HG02870 (cell line): Measurements from ENCODE around the gene ABTB2.

Source experiments
- ATAC-seq: cut with Tn5 transposase; IDR thresholded peaks from one replicate; pipeline ENCODE4 v1.9.1; 2021; ENCODE audit warnings: mild to moderate bottlenecking, moderate library complexity; ENCODE audit not compliant: unreplicated experiment

Gene ABTB2

DNA sequence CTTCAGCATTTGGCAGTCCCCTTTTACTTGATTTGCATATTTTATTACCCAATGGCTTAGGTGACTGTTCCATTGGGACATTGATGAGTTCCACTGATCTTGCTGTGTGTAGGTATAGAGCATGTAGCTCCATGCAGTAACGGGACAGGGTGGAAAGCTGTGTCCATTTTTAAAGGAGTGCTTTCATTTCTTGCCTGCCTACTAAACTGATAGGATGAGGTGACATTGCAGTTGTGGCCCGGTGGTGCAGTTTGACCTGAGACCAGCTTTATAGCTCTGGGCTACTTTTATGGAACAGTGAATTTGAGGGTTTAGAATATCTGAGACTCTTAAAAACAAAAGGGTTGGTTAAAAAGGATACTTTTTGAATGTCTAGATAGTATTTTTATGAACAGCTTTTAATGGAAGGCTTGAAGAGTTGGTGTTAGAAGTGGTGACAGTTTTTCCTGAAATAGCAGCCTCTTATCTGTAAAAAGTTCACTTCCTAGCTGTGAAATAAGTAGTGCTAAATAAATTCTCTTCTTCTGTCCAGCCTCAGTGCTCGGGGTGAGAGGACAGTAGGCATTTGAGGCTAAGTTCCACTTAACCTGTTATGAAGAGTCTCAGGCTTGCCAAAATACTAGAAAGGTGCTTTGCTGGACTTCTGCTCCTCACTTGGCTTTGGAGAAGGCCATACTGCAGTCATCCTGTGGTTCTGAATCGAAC lies 225.4 kb downstream of the ABTB2 start:
- ATAC-seq = no peak

DNA sequence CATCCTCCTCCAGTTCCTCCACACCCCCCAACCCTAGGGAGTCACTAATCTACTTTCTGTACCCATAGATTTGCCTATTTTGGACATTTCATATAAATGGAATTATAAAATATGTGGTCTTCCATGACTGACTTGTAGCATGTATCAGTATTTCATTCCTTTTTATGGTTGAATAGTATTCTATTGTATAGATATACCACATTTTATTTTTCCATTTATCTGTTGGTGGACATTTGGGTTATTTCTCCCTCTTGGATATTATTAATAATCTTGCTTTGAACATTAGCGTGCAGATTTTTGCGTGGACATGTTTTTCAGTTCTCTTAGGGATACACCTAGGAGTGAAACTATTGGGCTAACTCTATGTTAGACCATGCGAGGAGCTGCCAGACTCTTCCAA lies 229.0 kb downstream of the ABTB2 start:
- ATAC-seq = no peak

DNA sequence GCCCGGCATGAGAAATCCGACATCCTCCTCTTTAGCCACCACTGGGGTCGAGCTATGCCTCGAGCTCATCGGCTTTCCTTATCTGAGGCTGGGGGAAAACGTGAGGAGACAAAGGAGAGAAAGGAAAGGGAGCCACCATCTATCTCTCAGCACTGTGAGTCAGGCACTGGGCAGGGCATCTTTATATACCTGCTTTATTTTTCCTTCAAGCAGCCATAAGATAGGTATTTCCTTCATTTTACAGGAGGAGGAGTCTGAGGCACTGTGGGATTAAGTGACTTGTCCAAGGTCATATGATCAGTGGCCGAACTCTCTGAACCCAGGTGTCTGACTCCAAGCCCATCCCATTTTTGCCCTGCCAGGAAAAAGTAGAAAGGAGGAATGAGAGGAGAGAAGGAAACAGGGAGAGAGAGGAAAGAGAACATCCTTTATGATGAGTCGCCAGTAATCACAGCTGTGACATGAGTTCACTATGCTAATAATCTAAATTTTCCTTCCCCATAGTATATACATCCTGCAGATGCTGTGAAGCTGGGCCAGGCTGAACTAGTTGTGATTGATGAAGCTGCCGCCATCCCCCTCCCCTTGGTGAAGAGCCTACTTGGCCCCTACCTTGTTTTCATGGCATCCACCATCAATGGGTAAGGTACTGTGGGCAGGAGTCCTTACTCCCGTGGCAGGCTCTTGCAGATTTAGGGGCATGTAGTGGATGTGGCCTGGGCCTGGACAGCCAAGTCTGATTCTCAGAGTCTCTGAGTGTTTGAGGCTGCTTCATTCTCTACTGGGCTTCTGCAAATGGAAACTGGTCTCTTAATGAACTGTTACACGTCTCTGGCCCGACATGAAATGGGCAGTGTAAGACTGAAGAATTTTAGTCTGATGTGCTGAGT lies 230.6 kb downstream of the ABTB2 start:
- ATAC-seq = no peak

DNA sequence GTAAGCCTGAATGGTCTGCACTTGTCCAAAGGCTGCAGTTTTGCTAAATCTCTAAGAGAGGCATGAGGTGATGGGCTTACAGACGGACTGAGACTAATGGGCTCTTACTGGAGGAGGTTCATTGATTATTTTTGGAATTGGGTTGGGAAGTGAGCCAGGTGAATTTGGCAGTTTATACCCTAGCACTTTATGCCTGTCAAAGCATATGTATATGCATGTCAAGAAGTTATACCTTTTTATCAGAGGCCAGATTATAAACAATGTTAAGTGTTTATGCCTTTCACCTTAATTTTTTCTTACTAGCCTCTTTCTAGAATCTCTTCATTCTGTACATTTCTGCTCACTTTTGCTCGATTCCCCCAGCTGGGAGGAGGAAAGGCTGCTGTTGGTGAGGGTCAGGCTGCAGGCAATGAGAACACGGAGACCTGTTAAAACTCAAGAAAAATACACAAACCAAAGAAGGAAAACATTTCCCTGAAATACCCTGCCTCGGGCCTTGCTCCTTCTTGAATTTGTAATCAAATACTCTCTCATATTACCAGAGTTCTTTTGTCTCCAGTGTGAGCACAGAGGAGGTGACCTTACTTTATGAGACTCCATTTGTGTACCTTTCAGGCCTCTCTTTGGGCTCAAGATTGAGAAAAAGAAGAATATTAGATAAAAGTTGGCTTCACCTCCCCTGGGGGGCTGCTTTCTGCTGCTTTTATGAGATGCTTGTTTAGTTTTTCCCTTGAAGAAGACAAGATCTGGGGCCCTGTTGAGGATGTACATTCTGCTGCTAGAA lies 232.7 kb downstream of the ABTB2 start:
- ATAC-seq = no peak

DNA sequence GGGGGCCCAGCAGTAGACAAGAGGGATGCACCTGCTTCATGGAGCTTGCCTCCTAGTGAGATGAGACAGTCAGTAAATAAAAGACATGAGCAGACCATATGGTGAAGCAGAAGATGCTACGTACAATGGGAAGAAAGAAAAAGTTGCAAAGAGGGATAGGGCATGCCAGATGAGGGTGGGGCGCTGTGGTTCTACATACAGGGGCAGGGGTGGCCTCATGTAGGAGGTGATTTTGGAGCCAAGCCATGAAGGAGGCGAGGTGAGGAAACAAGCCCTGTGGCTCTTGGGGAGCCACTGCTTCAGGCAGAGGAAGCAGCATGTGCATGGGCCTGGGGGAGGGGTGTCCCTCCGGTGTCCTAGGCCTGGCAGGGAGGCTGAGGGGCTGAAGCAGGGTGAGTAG lies 237.2 kb downstream of the ABTB2 start:
- ATAC-seq = no peak

DNA sequence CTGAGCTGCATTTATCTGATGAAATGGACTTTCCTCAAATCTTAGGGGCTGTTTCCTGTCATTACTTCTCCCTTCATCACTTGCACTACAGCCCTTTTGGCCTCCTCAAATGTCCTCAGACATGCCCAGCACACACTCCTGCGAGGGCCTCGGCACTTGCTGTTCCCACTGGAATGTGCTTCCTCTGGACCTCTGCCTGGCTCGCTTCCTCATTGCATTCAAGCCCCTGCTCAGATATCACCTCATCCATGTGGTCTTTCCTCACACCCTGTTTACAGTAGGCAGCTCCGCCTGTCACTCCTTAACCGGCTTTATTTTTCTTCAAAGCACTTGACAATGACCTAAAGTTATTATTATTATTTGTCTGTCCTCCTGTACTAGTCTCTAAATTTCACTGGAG lies 243.3 kb downstream of the ABTB2 start:
- no peak for ATAC-seq

DNA sequence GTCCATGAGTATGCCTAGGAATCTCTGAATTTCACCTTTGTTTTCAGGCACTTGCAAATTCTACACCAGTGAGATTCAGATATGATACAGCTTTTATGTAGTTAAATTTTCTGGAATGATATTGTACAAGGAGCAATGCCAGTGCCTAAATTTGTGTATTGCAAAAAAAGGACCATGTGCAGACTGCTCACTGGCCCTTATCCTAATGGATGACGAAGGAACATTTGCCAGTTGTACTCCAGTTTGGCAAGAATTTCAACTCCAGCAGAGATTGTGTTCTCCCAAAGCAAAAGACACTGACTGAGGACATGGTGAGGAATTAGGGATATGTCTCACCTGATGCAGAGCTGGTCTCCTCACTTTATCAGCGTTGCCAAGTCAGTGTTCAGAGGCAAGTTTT lies 243.8 kb downstream of the ABTB2 start:
- no peak for ATAC-seq

DNA sequence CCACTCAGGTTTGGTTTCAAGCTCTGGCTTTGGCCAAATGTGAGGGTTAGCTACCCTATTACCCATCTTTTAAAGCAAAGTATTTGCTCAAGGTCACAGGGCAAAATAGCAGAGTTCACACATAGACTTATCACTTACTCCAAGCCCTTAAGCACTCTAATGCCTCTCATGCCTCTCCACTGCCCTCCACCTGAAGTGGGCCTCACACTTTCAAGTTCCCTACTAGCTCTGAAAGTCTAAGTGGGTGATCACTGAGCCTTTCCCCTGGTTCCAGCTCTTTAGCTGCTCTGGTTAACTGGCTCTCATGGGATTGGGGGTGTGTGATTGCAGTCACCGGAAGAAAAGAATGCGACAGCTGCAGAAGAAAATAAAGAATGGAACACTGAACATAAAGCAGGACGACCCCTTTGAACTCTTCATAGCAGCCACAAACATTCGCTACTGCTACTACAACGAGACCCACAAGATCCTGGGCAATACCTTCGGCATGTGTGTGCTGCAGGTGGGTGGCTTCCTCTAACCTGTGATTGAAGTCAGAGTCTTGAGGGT lies 246.0 kb downstream of the ABTB2 start:
- no peak for ATAC-seq

DNA sequence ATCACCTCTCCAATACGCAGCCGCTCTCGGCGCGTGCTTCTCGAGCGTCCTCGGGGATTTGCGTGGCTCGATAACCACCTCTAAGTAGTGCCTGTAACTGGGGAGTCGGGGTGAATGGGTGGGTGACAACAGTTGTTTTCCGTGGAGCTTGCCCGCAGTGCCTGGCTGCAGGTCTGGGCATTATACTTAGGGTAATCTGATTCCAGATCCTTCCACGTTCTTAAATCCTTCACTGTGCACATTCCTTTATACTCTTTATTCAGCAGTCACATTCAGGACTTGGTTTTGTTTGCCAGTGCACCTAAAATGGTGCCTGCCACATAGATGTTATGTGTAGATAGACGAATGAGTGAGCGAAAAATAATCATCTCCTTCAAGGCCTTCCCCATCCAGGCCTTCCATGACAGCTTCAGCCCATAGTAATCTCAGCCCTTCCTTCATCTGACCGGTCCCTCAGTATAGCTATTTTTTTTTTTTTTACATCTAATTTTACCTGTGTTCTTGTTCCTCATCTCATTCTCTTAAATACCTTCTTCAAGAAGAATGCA lies 251.8 kb downstream of the ABTB2 start:
- ATAC-seq = no peak

DNA sequence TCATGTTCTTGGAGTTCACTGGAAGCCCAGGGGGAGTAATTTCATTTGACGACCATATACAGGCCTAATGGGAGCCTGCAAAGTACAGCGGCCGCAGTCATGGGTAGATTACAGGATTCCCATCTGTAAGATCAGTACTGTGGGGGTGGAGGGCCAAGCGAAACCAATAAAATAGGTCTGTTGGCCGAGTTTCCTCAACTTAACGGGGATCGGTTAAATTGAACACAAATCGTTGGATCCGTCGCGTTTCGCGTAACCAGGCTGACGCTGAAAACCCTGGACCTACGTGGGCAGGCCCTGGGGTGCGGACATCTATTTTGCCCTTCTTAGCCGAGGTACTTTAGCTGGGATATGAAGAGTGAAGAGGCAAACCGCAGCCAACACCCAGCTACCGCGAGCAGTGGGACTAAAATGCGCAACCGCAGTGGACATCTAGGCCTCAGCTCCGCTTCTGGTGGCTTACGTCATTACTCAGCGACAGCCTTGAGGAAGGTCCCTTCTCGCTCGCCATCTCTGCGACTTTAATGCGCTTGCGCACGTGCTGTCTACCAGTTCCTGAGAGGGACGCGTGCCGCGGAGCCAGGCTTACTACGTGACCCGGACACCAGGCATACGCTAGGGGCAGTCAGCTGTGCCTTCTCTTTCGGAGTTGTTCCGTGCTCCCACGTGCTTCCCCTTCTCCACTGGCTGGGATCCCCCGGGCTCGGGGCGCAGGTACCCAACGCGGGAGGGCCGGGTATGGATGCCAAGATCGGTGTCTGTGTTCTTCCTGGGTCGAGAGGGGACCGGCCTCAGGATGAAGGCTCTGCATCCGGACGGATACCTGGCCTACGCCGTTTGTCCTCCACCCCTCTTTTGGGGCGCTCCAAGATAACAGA lies 252.5 kb downstream of the ABTB2 start, which contains the start of gene NAT10:
Gene NAT10 (plus strand): TSS at position 551 of the 878 bp plus-strand sequence. CDS start 2,597 bp downstream, outside the sequence.
- ATAC-seq = peak; percentile 92

DNA sequence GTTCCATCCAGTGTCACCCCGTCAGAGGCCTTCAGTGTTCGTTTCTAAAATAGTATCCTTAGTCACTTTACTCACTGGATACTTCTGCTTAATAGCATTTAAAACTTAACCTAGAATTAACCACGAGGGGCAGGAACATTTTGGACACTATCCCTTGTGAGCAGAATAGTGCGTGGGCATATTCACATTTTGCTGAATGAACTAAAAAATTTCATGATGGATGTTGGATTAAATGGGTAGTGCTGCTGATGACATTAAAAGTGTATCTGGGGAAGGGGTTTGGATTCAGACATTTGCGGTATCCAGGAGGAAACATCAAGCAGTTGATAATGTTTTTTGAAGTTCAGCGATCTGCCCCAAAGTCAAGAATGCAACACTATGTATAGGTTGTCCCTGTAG lies 253.1 kb downstream of the ABTB2 start:
- ATAC-seq = no peak
